GM13976 (cell line): ENCODE measurements around the gene TOM1L2.
"Not testable (repeated sequence)": the region's sequence is repeated elsewhere in the genome, so short reads cannot be mapped to it uniquely, and the experiment has no call there.

Experiments
- DNase-seq: peaks from one replicate; pipeline ENCODE4 v3.0.0; 2012; ENCODE audit warnings: low spot score
- in situ Hi-C: fragments of 300-500 bp; cut with MboI; formaldehyde crosslinking; loops from one replicate; pipeline ENCODE4 v1.12.0; 2022; ENCODE audit warnings: low sequenced_read_pairs, mixed read lengths, inconsistent platforms; ENCODE audit not compliant: unreplicated experiment
- TF ChIP-seq, protein P1 (sequence below): IDR thresholded peaks from 2 replicates; pipeline ENCODE4 v1.5.1; 2012; ENCODE audit warnings: borderline replicate concordance, mild to moderate bottlenecking; ENCODE audit not compliant: insufficient read depth; ENCODE audit errors: extremely low read depth, missing control alignments, control extremely low read depth

The TOM1L2 gene

DNA sequence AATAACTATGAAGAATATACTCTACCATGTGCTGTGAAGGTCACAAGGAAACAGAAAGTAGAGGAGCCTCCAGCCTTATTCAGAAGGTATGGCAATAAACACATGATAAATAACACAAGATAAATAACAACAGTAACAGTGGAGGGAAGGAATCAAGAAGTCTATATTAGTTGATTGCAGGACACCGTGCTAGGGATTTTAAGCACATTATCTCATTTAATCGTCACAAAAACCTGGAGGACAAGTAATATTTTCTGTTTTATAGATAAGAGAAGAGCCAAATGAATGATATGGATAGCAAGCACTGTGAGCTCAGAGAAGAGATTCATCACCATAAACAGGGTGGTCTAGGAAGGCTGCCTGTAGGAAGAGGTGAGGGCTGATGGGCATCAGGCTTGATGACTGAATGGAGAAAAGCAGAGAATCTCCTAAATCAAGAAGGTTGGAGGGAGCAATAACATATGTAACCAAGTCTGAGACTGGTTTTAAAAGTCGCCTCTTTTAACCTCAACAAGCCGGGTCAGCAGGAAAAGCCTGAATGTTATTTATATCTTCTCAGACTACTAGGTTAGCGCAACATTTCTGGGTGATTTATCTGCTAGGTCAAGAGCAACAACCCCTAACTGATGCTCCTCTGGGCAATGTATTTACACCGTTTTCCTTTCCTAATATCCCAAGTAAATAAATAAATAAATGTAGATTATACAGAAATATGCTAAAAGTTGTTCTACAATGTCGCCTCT is 8.3 kb downstream of the TOM1L2 start:
- TF ChIP-seq, protein P1, sequence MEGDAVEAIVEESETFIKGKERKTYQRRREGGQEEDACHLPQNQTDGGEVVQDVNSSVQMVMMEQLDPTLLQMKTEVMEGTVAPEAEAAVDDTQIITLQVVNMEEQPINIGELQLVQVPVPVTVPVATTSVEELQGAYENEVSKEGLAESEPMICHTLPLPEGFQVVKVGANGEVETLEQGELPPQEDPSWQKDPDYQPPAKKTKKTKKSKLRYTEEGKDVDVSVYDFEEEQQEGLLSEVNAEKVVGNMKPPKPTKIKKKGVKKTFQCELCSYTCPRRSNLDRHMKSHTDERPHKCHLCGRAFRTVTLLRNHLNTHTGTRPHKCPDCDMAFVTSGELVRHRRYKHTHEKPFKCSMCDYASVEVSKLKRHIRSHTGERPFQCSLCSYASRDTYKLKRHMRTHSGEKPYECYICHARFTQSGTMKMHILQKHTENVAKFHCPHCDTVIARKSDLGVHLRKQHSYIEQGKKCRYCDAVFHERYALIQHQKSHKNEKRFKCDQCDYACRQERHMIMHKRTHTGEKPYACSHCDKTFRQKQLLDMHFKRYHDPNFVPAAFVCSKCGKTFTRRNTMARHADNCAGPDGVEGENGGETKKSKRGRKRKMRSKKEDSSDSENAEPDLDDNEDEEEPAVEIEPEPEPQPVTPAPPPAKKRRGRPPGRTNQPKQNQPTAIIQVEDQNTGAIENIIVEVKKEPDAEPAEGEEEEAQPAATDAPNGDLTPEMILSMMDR: no peak
- in situ Hi-C loops: no loop called here
- no peak for DNase-seq

DNA sequence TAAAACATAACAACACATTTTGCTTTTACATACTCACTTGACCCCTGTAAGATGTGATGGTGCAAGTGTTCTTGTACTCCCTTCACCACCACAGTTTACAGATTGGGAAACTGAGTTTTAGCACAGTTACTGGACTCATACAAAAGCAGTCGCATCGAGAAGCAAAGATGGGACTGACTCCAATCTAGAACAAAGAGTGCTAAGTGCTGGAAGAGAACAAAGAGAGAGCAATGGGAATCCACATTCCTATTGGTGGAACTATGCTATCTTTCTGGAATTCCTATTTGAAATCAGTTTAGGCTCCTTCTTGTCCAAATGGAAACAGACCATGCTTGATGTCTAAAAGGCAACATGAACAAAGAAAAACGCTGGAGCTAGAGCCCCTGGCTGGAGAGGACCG is 9.1 kb downstream of the TOM1L2 start:
- no peak for DNase-seq
- in situ Hi-C loops: no loop called here
- TF ChIP-seq, protein P1: no peak

DNA sequence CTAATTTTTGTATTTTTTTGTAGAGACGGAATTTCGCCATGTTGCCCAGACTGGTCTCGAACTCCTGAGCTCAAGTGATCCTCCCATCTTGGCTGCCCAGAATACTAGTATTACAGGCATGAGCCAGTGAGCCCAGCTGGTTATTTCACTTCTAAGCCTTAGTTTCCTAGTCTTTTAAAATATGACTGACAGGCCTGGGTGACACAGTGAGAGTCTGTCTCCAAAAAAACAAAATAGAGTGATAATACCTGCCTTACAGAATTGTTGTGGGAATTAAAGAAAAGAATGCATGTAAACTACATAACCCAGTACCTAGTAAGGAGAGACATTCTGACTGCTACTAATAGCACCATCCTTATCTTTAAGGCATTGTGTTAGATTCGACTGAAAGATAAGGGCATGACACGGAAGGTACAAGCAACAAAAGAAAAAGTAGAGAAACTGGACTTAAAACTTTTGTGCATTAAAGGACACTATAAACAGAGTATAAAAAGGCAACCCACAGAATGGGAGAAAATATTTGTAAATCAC is 11.6 kb downstream of the TOM1L2 start:
- no peak for DNase-seq
- TF ChIP-seq, protein P1: no peak
- in situ Hi-C loops: no loop called here

DNA sequence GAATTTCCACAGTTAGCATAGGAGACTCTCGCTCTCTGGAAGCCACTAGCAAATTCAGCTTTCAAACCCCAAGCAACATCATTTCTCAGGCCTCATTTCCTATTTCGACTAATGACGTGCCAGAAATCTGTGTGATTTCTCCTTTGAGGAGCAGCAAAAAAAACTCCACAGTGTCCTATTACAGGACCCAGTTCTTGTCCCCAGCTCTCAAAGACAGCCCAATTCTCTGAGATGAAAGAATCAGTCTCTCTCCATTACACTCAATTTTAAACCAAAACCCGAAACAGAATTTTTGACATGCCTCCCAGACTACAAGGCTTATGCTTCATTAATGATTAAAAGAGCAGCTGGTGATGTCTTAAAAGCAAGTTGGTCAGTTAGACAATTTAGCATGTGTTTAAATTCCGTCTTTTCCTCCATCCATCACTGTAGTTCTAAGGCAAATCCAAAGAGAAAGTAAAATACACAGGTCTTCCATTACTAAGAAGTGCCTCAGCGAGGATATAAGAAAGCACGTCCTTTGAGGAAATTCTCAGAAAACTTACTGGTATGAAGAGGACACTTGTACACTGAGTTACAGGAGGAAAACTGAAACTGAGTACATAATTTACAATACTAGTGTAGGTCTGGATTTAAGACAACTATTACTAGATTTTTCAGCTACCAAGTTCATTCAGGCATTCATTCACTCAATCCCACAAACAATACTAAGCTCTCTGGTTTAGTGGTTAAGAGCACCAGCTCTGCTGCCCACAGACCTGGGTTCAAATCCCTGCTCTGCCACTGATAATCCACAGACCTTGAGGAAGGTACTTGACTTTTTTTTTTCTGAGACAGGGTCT is 12.5 kb downstream of the TOM1L2 start:
- in situ Hi-C loops: no loop called here

DNA sequence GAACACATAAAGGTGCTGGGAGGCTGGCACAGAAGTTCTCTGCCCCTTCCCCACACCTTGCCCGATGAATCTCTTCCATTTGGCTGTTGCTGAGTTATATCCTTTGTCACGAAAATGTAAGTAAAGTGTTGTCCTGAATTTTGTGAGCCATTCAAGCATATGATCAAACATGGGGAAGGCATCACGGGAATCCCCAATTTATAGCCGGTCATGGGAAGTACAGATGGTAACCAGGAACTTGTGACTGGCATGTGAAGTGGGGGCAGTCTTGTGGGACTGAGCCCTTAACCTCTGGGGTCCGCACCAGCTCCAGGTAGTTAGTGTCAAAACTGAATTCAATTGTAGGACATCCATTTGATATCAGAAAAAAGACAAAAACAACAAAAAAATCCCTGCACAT is 13.2 kb downstream of the TOM1L2 start:
- TF ChIP-seq, protein P1: no peak
- DNase-seq: no peak
- in situ Hi-C loops: no loop called here

More for the DNA sequence above, 12.5 kb downstream of the TOM1L2 start:
- DNase-seq: no peak
- TF ChIP-seq, protein P1: no peak

DNA sequence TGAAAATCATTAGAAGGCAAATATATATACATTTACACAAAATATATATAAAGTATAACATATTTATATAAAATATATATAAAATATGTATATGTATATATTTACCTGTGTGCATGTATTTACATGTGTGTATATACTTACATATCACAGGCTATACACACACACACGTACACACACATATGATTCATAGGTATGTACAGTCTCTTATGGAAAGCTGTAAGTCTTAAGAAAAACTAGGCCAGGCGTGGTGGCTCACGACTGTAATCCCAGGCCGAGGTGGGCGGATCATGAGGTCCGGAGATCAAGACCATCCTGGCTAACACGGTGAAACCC is 14.7 kb downstream of the TOM1L2 start:
- TF ChIP-seq, protein P1: no peak
- in situ Hi-C loops: no loop called here
- no peak for DNase-seq

DNA sequence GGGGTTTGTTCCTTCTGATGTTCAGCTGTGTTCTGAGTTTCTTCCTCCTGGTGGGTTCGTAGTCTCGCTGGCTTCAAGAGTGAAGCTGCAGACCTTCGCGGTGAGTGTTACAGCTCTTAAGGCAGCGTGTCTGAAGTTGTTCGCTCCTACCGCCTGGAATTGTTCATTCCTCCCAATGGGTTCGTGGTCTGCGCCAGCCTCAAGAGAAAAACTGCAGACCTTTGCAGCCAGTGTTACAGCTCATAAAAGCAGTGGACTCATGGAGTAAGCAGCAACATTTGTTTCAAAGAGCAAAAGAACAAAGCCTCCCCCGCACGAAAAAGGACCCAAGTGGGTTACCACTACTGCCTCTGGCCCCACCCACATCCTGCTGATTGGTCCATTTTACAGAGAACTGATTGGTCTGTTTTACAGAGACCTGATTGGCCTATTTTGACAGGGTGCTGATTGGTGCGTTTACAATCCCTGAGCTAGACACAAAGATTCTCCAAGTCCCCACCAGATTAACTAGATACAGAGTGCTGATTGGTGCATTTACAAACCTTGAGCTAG is 16.3 kb downstream of the TOM1L2 start:
- in situ Hi-C loops: not testable (repeated sequence)

More for the DNA sequence above, 16.3 kb downstream of the TOM1L2 start:
- not testable (repeated sequence) for DNase-seq
